ENCODE measurements around the gene OPCML. TPM values are rescaled to one million over a fixed set of nuclear protein-coding genes. Genes with fewer than 3 reads are reported as not detected.

OPCML gene
- total and polyA plus RNA-seq, 7 experiments from 2014 or later, result not detected

GRCh38 chr11:133570376-133570775, 38.1 kb upstream of the OPCML start:
- no peak for DNase-seq
- ChIA-PET CTCF (no interaction called here), POLR2A (no interaction called here)
- intact Hi-C loops (cut with micrococcal nuclease), result no loop called here
- ATAC-seq, result no peak
- Mint-ChIP-seq H3K27me3 (peaks cover 0 to 11% (median 9%) of the 10 kb centered on the region in 5 donors), H3K27ac (no peak overlapping the region), H3K4me3 (no peak overlapping the region), H3K4me1 (no peaks in the 10 kb centered on the region), H3K9me3 (peaks cover 0 to 5% (median 0%) of the 10 kb centered on the region in 11 donors), H3K36me3 (no peaks in the 10 kb centered on the region)
- H3K27ac ChIP-seq (ENCODE audit: low read depth, low read length), result no peak overlapping the region
- no peaks in the 10 kb centered on the region for H3K36me3 ChIP-seq (ENCODE audit: control insufficient read depth in 2 of 3, insufficient read depth in 3 of 3, low read length in 3 of 3)
- no peaks in the 10 kb centered on the region for H3K27me3 ChIP-seq (ENCODE audit: control insufficient read depth in 2 of 2, insufficient read depth in 2 of 2, low read length in 2 of 2)
- no peak overlapping the region for H3K4me3 ChIP-seq (ENCODE audit: low read length)
- H3K4me1 ChIP-seq (ENCODE audit: control insufficient read depth in 2 of 2, insufficient read depth in 2 of 2, low read length in 2 of 2), result no peaks in the 10 kb centered on the region
- no peaks in the 10 kb centered on the region for H3K9me3 ChIP-seq (ENCODE audit: control insufficient read depth in 2 of 3, low read length in 3 of 3)

- ATAC-seq (no peak), DNase-seq (no peak)
- Mint-ChIP-seq H3K4me3 (no peak overlapping the region), H3K9me3 (peaks cover 0 to 7% (median 0%) of the 10 kb centered on the region in 11 donors), H3K4me1 (no peaks in the 10 kb centered on the region), H3K36me3 (no peaks in the 10 kb centered on the region), H3K27me3 (peaks cover 0 to 14% (median 6%) of the 10 kb centered on the region in 5 donors), H3K27ac (no peak overlapping the region)
- Histone ChIP-seq H3K27me3 (ENCODE audit: control insufficient read depth in 2 of 2, insufficient read depth in 2 of 2, low read length in 2 of 2) (no peaks in the 10 kb centered on the region), H3K36me3 (ENCODE audit: control insufficient read depth in 2 of 3, insufficient read depth in 3 of 3, low read length in 3 of 3) (no peaks in the 10 kb centered on the region), H3K9me3 (ENCODE audit: control insufficient read depth in 2 of 3, low read length in 3 of 3) (no peaks in the 10 kb centered on the region), H3K27ac (ENCODE audit: low read depth, low read length) (no peak overlapping the region), H3K4me1 (ENCODE audit: control insufficient read depth in 2 of 2, insufficient read depth in 2 of 2, low read length in 2 of 2) (no peaks in the 10 kb centered on the region), H3K4me3 (ENCODE audit: low read length) (no peak overlapping the region)
- ChIA-PET CTCF (no interaction called here), POLR2A (no interaction called here)
- intact Hi-C loops (cut with micrococcal nuclease), result no loop called here
Measured at GRCh38 chr11:133563505-133564025, 31.3 kb upstream of the OPCML start.

- no peak for DNase-seq
- no peaks in the 10 kb centered on the region for H3K27me3 ChIP-seq (ENCODE audit: control insufficient read depth in 2 of 2, insufficient read depth in 2 of 2, low read length in 2 of 2)
- ATAC-seq, result no peak
- Mint-ChIP-seq H3K9me3 (peaks cover 0 to 11% (median 0%) of the 10 kb centered on the region in 11 donors), H3K4me3 (no peak overlapping the region), H3K27ac (no peak overlapping the region), H3K4me1 (no peaks in the 10 kb centered on the region), H3K27me3 (peaks cover 0 to 14% (median 5%) of the 10 kb centered on the region in 5 donors), H3K36me3 (no peaks in the 10 kb centered on the region)
- no peak overlapping the region for H3K4me3 ChIP-seq (ENCODE audit: low read length)
- no peaks in the 10 kb centered on the region for H3K9me3 ChIP-seq (ENCODE audit: control insufficient read depth in 2 of 3, low read length in 3 of 3)
- no peak overlapping the region for H3K27ac ChIP-seq (ENCODE audit: low read depth, low read length)
- H3K4me1 ChIP-seq (ENCODE audit: control insufficient read depth in 2 of 2, insufficient read depth in 2 of 2, low read length in 2 of 2), result no peaks in the 10 kb centered on the region
- no peaks in the 10 kb centered on the region for H3K36me3 ChIP-seq (ENCODE audit: control insufficient read depth in 2 of 3, insufficient read depth in 3 of 3, low read length in 3 of 3)
- POLR2A ChIA-PET, result no interaction called here
- CTCF ChIA-PET, result no interaction called here
- intact Hi-C loops (cut with micrococcal nuclease), result no loop called here
Measured at GRCh38 chr11:133560472-133560855, 28.2 kb upstream of the OPCML start.

- Histone ChIP-seq H3K4me3 (ENCODE audit: low read length) (no peak overlapping the region), H3K27ac (ENCODE audit: low read depth, low read length) (no peak overlapping the region), H3K27me3 (ENCODE audit: control insufficient read depth in 2 of 2, insufficient read depth in 2 of 2, low read length in 2 of 2) (no peaks in the 10 kb centered on the region), H3K4me1 (ENCODE audit: control insufficient read depth in 2 of 2, insufficient read depth in 2 of 2, low read length in 2 of 2) (no peaks in the 10 kb centered on the region), H3K9me3 (ENCODE audit: control insufficient read depth in 2 of 3, low read length in 3 of 3) (no peaks in the 10 kb centered on the region), H3K36me3 (ENCODE audit: control insufficient read depth in 2 of 3, insufficient read depth in 3 of 3, low read length in 3 of 3) (no peaks in the 10 kb centered on the region)
- ChIA-PET CTCF (no interaction called here), POLR2A (no interaction called here)
- peaks cover 0 to 14% (median 5%) of the 10 kb centered on the region in 5 donors for H3K27me3 Mint-ChIP-seq
- no peak overlapping the region for H3K27ac Mint-ChIP-seq
- intact Hi-C loops (cut with micrococcal nuclease), result no loop called here
- H3K4me3 Mint-ChIP-seq, result no peak overlapping the region
- no peaks in the 10 kb centered on the region for H3K36me3 Mint-ChIP-seq
- H3K4me1 Mint-ChIP-seq, result no peaks in the 10 kb centered on the region
- ATAC-seq (no peak), DNase-seq (no peak)
- peaks cover 0 to 11% (median 0%) of the 10 kb centered on the region in 11 donors for H3K9me3 Mint-ChIP-seq
Measured at GRCh38 chr11:133559833-133560471, 27.7 kb upstream of the OPCML start.

GRCh38 chr11:133559382-133559781, 27.1 kb upstream of the OPCML start:
- POLR2A ChIA-PET, result no interaction called here
- Mint-ChIP-seq H3K4me3 (no peak overlapping the region), H3K27ac (no peak overlapping the region), H3K27me3 (peaks cover 0 to 14% (median 5%) of the 10 kb centered on the region in 5 donors), H3K36me3 (no peaks in the 10 kb centered on the region), H3K4me1 (no peaks in the 10 kb centered on the region), H3K9me3 (peaks cover 0 to 11% (median 0%) of the 10 kb centered on the region in 11 donors)
- Histone ChIP-seq H3K36me3 (ENCODE audit: control insufficient read depth in 2 of 3, insufficient read depth in 3 of 3, low read length in 3 of 3) (no peaks in the 10 kb centered on the region), H3K27me3 (ENCODE audit: control insufficient read depth in 2 of 2, insufficient read depth in 2 of 2, low read length in 2 of 2) (no peaks in the 10 kb centered on the region), H3K27ac (ENCODE audit: low read depth, low read length) (no peak overlapping the region), H3K4me1 (ENCODE audit: control insufficient read depth in 2 of 2, insufficient read depth in 2 of 2, low read length in 2 of 2) (no peaks in the 10 kb centered on the region), H3K9me3 (ENCODE audit: control insufficient read depth in 2 of 3, low read length in 3 of 3) (no peaks in the 10 kb centered on the region), H3K4me3 (ENCODE audit: low read length) (no peak overlapping the region)
- ATAC-seq, result no peak
- DNase-seq, result no peak
- intact Hi-C loops (cut with micrococcal nuclease), result no loop called here
- CTCF ChIA-PET, result no interaction called here

- no peak for DNase-seq
- Histone ChIP-seq H3K36me3 (ENCODE audit: control insufficient read depth in 2 of 3, insufficient read depth in 3 of 3, low read length in 3 of 3) (no peaks in the 10 kb centered on the region), H3K27me3 (ENCODE audit: control insufficient read depth in 2 of 2, insufficient read depth in 2 of 2, low read length in 2 of 2) (no peaks in the 10 kb centered on the region), H3K9me3 (ENCODE audit: control insufficient read depth in 2 of 3, low read length in 3 of 3) (no peaks in the 10 kb centered on the region), H3K27ac (ENCODE audit: low read depth, low read length) (no peak overlapping the region), H3K4me1 (ENCODE audit: control insufficient read depth in 2 of 2, insufficient read depth in 2 of 2, low read length in 2 of 2) (no peaks in the 10 kb centered on the region), H3K4me3 (ENCODE audit: low read length) (no peak overlapping the region)
- peaks cover 0 to 15% (median 0%) of the 10 kb centered on the region in 11 donors for H3K9me3 Mint-ChIP-seq
- H3K4me1 Mint-ChIP-seq, result no peaks in the 10 kb centered on the region
- intact Hi-C loops (cut with micrococcal nuclease), result no loop called here
- ChIA-PET CTCF (no interaction called here), POLR2A (no interaction called here)
- H3K27me3 Mint-ChIP-seq, result no peaks in the 10 kb centered on the region
- no peak for ATAC-seq
- no peak overlapping the region for H3K27ac Mint-ChIP-seq
- no peak overlapping the region for H3K4me3 Mint-ChIP-seq
- H3K36me3 Mint-ChIP-seq, result no peaks in the 10 kb centered on the region
Measured at GRCh38 chr11:133555034-133555433, 22.7 kb upstream of the OPCML start.

All from naive thymus-derived CD4-positive, alpha-beta T cell (primary cell).